GM12891 (cell line): Measurements from ENCODE around the gene SNTG2.

Source experiments
- PAX5 ChIP-seq: IDR thresholded peaks from 2 replicates; pipeline ENCODE4 v1.6.1; 2011; ENCODE audit warnings: low read length, moderate library complexity, mild to moderate bottlenecking; ENCODE audit not compliant: insufficient read depth, severe bottlenecking
- POLR2A ChIP-seq: IDR thresholded peaks from 2 replicates; pipeline ENCODE4 v1.6.1; 2011; ENCODE audit warnings: low read depth, low read length, control low read depth
- POLR2AphosphoS5 ChIP-seq: IDR thresholded peaks from 2 replicates; pipeline ENCODE4 v1.6.1; 2011; ENCODE audit warnings: low read depth, low read length, control low read depth
- POU2F2 ChIP-seq: IDR thresholded peaks from 2 replicates; pipeline ENCODE4 v1.6.1; 2011; ENCODE audit warnings: low read depth, mild to moderate bottlenecking, control low read depth, low read length, moderate library complexity
- SPI1 ChIP-seq: IDR thresholded peaks from 2 replicates; pipeline ENCODE4 v1.6.1; 2011; ENCODE audit warnings: low read depth, low read length, control low read depth
- TAF1 ChIP-seq: IDR thresholded peaks from 2 replicates; pipeline ENCODE4 v1.6.1; 2011; ENCODE audit warnings: low read depth, low read length, control low read depth

DNA sequence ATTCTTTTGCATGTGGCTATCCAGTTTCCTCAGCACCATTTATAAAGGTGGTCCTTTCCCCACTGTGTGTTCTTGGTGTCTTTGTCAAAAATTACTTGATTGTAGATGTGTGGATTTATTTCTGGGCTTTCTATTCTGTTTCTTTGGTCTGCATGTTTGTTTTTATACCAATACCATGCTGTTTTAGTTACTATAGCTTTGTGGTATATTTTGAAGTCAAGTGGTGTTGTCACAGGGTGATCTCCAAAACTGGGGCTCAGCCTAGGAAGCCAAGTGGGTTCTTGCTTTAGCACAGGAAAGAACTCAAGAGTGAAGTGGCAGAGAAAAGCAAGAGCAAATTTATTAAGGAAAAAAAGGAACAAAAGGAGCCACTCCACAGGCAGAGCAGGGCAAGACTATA, 6.0 kb upstream of the SNTG2 start:
- TF ChIP-seq POLR2AphosphoS5 (no peak), POLR2A (no peak), SPI1 (no peak), TAF1 (no peak), POU2F2 (no peak), PAX5 (no peak)
